Ishikawa (cell line): ENCODE data around the gene C4orf50.

Experiments
- CEBPB ChIP-seq: IDR thresholded peaks from 2 replicates; pipeline ENCODE4 v1.6.1; 2012
- CREB1 ChIP-seq: IDR thresholded peaks from 2 replicates; pipeline ENCODE4 v1.6.1; 2012; ENCODE audit warnings: low read depth
- EGR1 ChIP-seq: IDR thresholded peaks from 2 replicates; pipeline ENCODE4 v1.6.1; 2012
- EP300 ChIP-seq: IDR thresholded peaks from 2 replicates; pipeline ENCODE4 v1.6.1; 2012; ENCODE audit warnings: borderline replicate concordance
- FOXM1 ChIP-seq: IDR thresholded peaks from 2 replicates; pipeline ENCODE4 v1.6.1; 2012; ENCODE audit warnings: low read depth, borderline replicate concordance
- NFIC ChIP-seq: IDR thresholded peaks from 2 replicates; pipeline ENCODE4 v1.6.1; 2012
- RAD21 ChIP-seq: IDR thresholded peaks from 2 replicates; pipeline ENCODE4 v1.6.1; 2012; ENCODE audit warnings: low read depth
- TAF1 ChIP-seq: IDR thresholded peaks from 2 replicates; pipeline ENCODE4 v1.6.1; 2012; ENCODE audit warnings: low read depth, mild to moderate bottlenecking
- TCF12 ChIP-seq: IDR thresholded peaks from 2 replicates; pipeline ENCODE4 v1.6.1; 2012; ENCODE audit warnings: low read depth
- TEAD4 ChIP-seq: IDR thresholded peaks from 2 replicates; pipeline ENCODE4 v1.6.1; 2012
- YY1 ChIP-seq: IDR thresholded peaks from 2 replicates; pipeline ENCODE4 v1.6.1; 2012; ENCODE audit warnings: low read depth
- ZBTB7A ChIP-seq: IDR thresholded peaks from 2 replicates; pipeline ENCODE4 v1.6.1; 2012; ENCODE audit warnings: low read depth
- TF ChIP-seq, protein P1 (sequence below): IDR thresholded peaks from 2 replicates; pipeline ENCODE4 v1.6.1; 2012
- TF ChIP-seq, protein P2 (sequence below): IDR thresholded peaks from 2 replicates; pipeline ENCODE4 v1.6.1; 2012
- TF ChIP-seq, protein P3 (sequence below): IDR thresholded peaks from 2 replicates; pipeline ENCODE4 v1.6.1; 2012; ENCODE audit warnings: low read depth, mild to moderate bottlenecking

C4orf50 gene

GRCh38 chr4:6011271-6011671, 7.0 kb downstream of the C4orf50 start:
- TF ChIP-seq YY1, result no peak
- TF ChIP-seq, protein P1, sequence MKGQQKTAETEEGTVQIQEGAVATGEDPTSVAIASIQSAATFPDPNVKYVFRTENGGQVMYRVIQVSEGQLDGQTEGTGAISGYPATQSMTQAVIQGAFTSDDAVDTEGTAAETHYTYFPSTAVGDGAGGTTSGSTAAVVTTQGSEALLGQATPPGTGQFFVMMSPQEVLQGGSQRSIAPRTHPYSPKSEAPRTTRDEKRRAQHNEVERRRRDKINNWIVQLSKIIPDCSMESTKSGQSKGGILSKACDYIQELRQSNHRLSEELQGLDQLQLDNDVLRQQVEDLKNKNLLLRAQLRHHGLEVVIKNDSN, result no peak
- TF ChIP-seq RAD21, result no peak
- TF ChIP-seq, protein P2, sequence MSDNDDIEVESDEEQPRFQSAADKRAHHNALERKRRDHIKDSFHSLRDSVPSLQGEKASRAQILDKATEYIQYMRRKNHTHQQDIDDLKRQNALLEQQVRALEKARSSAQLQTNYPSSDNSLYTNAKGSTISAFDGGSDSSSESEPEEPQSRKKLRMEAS, result no peak

DNA sequence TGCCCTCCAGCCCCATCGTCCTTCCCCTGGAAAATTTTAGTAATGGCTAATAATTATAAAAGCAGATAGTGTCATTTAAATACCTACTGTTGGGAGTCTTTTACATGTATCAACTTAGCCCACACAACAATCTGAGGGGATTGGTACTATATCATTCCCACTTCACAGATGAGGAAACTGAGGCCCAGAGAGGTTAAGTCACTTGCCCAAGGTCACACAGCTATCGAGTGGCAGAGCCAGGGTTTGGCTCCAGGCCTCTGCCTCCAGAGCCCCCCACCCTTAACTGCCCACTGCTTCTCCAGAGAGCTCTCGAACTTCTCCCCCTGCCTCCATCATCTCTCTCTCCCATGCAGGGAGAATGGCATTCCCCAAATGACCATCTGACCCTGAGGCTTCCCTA, 7.4 kb downstream of the C4orf50 start:
- TF ChIP-seq, protein P2, result no peak
- no peak for TF ChIP-seq EGR1
- TF ChIP-seq, protein P3, sequence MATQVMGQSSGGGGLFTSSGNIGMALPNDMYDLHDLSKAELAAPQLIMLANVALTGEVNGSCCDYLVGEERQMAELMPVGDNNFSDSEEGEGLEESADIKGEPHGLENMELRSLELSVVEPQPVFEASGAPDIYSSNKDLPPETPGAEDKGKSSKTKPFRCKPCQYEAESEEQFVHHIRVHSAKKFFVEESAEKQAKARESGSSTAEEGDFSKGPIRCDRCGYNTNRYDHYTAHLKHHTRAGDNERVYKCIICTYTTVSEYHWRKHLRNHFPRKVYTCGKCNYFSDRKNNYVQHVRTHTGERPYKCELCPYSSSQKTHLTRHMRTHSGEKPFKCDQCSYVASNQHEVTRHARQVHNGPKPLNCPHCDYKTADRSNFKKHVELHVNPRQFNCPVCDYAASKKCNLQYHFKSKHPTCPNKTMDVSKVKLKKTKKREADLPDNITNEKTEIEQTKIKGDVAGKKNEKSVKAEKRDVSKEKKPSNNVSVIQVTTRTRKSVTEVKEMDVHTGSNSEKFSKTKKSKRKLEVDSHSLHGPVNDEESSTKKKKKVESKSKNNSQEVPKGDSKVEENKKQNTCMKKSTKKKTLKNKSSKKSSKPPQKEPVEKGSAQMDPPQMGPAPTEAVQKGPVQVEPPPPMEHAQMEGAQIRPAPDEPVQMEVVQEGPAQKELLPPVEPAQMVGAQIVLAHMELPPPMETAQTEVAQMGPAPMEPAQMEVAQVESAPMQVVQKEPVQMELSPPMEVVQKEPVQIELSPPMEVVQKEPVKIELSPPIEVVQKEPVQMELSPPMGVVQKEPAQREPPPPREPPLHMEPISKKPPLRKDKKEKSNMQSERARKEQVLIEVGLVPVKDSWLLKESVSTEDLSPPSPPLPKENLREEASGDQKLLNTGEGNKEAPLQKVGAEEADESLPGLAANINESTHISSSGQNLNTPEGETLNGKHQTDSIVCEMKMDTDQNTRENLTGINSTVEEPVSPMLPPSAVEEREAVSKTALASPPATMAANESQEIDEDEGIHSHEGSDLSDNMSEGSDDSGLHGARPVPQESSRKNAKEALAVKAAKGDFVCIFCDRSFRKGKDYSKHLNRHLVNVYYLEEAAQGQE, result no peak
- TF ChIP-seq FOXM1, result no peak
- no peak for TF ChIP-seq NFIC
- TF ChIP-seq, protein P1, result no peak
- no peak for TF ChIP-seq YY1
- TF ChIP-seq RAD21, result no peak
- no peak for TF ChIP-seq TCF12
- no peak for TF ChIP-seq TEAD4
- TF ChIP-seq EP300, result no peak
- no peak for TF ChIP-seq ZBTB7A

GRCh38 chr4:6009452-6009851, 8.8 kb downstream of the C4orf50 start:
- TF ChIP-seq EGR1 (no peak), NFIC (no peak), FOXM1 (no peak), RAD21 (no peak), YY1 (no peak), ZBTB7A (no peak)
- TF ChIP-seq, protein P2, result no peak

DNA sequence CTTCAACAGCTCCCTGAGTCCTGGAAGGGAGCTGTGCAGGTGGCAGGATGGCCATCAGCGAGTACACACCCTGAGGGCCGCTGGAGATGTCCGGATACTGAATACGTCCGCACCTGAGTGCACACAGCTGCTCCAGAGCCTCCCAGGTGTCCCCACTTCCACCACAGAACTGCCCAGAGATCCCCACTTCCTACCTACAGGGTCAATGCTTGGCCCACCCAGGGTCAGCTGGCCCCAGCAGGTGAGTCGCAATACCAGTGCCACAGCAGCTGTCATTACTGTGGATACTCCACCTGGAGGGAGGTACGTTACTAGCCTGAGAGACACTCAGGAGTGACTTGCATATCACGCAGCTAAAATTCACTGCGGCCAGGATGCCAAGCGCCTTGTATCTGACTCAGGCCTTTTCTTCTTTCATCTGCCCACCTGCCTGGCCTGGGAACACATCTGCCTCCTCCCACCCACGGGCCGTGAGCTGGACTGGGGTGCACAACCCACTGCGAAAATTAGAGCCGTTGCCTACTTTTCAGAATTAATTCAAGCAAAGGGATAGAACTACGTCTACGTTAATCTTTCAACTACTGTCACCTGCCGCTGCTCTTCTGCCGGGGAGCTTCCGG, 9.4 kb downstream of the C4orf50 start:
- TF ChIP-seq EP300, result no peak
- TF ChIP-seq, protein P3, result no peak
- no peak for TF ChIP-seq EGR1
- no peak for TF ChIP-seq CREB1
- TF ChIP-seq FOXM1, result no peak
- no peak for TF ChIP-seq ZBTB7A
- no peak for TF ChIP-seq TCF12
- TF ChIP-seq CEBPB, result no peak
- TF ChIP-seq YY1, result no peak
- TF ChIP-seq TAF1, result no peak
- TF ChIP-seq, protein P2, result no peak
- TF ChIP-seq, protein P1, result no peak
- TF ChIP-seq NFIC, result no peak
- TF ChIP-seq RAD21, result no peak
- TF ChIP-seq TEAD4, result no peak

DNA sequence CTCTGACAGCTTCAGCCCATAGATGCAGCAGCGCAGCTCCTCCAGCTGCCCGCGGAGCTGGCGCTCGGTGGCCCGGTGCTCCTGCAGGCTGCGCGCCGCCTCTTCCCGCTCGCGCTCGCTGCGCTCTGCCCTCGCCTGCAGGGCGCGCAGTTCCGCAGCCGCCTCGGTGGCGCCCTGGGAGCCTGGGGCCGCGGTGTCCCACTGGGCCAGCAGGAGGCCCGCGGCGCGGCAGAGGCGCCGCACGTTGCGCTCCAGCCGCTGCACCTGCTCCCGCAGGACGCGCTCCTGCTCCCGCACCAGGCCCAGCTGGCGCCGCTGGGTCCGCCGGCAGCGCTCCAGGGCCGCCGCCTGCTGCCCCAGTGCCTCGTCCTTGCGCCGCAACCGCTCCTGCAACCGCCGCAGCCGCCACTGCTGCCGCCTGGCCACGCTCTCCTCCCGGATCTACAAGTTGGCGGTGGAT, 10.1 kb downstream of the C4orf50 start:
- no peak for TF ChIP-seq NFIC

- no peak for TF ChIP-seq ZBTB7A
- TF ChIP-seq CREB1, result no peak
- TF ChIP-seq CEBPB, result no peak
- no peak for TF ChIP-seq TEAD4
- TF ChIP-seq EP300, result no peak
- no peak for TF ChIP-seq TAF1
- no peak for TF ChIP-seq EGR1
- no peak for TF ChIP-seq TCF12
- no peak for TF ChIP-seq RAD21
- TF ChIP-seq, protein P2, result no peak
- no peak for TF ChIP-seq NFIC
- TF ChIP-seq, protein P1, result no peak
- TF ChIP-seq FOXM1, result no peak
- TF ChIP-seq, protein P3, result no peak
These were observed 13.1 kb downstream of the C4orf50 start for GRCh38 chr4:6005175-6005574.
